NCI-H1417 (cell line): Measurements from ENCODE around the gene KMO.

ENCODE experiments used
- DNase-seq, 3 experiments: peaks; one replicate each; lab custom pipeline; 2025; lab: John Stamatoyannopoulos, UW

Gene KMO

DNA sequence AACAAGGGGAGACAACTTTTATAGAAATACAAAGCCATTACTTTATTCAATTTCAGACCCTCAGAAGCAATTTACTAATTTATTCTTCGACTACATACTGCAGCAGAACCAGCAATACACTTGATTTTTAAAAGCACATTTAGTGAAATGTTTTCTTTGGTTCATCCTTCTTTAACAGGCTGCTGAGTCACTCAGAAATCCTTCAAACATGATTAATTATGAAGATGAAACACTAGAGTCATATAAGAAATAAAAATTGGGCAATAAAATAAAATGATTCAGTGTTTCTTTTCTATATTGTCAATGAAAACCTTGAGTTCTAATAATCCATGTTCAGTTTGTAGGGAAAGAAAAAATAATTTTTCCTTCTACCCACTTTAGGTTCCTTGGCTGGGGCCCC lies 61.0 kb downstream of the KMO start:
- DNase-seq, result no peak

DNA sequence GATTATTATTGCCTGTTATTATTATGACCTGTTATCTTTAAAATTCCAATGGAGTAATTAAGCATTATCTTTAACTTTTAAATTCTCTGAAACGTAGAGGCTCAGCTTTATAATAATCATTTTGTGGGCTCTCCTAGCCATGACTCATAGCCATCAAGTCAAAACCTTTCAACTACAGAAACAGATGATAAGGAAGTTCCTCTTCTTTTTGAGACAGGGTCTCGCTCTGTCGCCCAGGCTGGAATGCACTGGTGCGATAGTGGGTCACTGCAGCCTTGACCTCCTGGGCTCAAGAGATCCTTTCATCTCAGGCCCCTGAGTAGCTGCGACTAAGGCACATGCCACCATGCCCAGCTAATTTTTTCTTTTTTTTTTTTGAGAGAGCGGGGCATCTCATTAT lies 64.5 kb downstream of the KMO start:
- no peak for DNase-seq

DNA sequence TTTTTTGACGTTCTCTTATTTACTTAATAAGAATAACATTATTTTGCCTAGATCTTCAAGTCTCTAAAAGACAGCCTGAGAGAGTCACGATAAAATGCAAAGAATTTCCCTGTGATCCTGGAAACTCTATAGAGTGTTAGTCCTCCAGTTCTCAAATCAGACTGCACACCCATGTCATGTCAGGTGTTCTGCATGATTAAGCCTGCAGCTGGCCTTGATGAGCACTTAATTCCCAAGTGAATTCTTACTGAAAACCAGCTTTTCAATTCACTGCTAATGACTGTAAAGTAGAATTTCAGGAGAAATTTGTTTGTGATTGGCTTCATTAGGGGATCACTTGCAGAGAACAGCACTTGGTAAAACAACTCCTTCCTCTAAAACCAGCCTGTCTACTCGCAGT lies 66.1 kb downstream of the KMO start:
- DNase-seq, result peak in 1 of 3 experiments; percentile 36

DNA sequence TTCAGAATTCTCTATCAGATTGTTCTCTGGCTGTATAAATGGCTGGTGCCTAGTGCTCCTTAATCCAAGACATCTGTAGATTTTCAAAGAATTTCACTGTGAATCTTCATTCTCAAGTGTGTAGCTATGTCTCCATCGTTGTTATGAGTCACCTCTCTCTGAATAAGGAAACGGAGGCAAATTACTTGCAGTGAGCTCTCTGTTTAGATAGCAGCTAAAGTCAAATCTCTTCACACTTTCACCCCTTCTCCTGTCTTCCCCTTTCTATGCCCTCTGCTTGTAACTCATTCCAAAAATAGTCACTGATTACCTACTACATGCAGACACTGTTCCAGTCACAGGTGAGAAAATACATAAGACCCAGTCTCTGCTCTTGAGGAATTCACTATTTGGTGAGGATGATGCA lies 68.3 kb downstream of the KMO start:
- no peak for DNase-seq

DNA sequence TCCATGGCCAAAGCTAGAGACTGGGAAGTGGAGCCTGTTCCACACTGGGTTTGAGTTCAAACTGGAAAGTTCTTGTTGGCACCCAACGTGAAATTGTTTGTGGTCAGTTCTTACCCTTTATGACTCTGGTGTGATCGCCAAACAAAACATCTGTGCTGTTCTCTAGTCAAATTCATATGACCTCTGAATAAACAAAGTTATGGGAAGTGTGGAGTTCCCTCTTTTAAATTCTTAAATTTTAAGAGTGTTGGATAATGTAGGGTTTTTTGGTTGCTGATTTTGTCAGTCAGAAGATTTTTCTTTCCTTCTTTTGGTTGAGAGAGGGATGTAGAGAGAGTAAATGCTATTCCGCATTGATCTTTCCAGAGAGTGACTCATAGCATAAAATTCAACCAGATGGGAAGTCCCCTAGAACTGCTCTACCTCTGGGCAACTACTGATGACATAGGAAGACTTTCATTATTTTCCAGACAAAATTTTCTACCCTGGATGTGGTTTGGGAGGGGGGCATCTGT lies 71.6 kb downstream of the KMO start:
- DNase-seq, result no peak

DNA sequence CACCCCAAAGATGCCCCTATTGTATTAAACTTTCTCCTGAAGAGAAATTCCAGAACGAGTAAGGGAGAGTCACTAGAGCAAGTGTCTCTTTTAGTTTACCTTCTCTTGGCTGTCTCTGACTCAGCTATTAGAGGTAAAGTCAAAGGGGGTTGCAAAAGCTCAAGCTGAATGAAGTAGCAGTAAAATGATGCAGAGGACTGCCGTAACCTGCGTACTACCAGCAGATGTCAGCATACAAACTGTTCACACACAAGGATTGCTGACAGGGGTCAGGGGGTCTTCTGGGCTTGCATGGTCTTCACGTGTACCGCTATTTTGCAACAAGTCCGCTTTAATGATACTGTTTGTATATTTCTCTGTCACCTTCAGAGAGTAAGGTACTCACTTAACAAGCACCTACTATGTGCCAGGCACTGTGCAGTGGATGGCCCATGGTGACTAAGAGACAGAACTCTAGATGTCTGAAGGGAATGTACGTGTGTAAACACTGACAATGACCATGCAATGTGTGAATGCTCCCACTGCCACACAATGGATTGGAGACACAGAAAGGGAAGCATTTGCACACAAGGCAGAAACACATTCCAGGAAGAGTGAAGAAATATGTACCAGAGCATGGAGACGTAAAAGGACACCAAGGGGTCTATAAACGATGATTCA lies 73.1 kb downstream of the KMO start:
- DNase-seq, result peak in 1 of 3 experiments; percentile 14

DNA sequence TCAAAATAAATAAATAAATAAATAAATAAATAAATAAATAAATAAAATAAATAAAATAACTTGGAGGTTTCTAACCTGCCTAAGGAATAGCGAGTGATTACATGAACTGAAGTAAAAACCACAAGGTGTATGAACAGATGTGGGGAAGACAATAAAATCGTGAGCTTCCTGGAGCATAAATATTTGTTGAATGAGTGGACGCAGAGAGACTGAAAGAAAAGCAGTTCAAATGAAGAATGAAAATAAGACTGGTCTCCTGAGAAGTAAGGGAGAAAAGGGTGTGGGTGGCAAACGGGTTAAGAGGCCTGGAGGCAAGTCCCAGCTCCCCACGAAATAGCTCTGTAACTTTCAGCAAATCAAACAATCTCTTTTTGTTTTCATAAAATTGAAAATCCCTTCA lies 74.4 kb downstream of the KMO start:
- DNase-seq, result no peak

DNA sequence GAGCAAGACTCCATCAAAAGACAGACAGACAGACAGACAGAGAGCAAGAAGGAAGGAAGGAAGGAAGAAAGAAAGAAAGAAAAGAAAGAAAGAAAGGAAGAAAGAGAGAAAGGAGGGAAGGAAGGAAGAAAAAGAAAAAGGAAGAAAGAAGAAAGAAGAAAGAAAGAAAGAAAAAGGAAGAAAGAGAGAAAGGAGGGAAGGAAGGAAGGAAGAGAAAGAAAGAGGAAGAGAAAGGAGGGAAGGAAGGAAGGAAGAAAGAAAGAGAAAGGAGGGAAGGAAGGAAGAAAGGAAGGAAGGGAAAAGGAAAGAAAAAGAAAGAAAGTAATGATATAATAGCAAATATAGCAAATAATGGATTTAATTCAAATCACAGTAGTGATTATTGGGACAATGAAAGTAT lies 75.3 kb downstream of the KMO start:
- no peak for DNase-seq

DNA sequence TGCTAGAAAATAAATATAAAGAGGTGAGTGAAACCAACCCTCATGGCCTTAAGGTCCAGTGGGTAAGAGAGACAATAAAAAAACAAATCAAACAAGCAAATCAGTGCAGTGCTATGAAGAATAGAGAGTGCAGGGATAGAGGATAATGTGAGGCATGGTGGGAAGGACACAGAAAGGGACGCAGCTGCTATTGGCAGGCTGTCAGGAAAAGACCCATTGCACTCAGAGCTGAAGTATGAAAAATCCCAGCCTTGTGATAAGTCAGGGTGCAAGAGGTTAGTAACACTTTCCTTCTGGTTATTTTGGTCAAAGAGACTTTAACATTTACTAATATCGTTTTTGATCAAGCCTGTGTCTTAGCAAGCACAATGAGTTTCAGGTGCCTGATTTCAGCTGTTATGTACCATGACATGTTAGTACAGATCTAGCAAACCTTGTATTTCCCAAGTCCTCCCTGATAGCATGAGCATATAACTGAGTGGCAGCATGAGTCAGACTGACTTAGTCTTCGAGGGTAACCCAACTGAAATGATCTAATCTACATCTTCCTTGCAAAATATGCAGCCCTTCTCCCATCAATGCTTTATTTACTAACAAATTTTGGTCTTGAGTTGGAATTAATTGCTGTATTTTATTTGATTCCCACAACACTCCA lies 76.3 kb downstream of the KMO start:
- DNase-seq, result no peak

DNA sequence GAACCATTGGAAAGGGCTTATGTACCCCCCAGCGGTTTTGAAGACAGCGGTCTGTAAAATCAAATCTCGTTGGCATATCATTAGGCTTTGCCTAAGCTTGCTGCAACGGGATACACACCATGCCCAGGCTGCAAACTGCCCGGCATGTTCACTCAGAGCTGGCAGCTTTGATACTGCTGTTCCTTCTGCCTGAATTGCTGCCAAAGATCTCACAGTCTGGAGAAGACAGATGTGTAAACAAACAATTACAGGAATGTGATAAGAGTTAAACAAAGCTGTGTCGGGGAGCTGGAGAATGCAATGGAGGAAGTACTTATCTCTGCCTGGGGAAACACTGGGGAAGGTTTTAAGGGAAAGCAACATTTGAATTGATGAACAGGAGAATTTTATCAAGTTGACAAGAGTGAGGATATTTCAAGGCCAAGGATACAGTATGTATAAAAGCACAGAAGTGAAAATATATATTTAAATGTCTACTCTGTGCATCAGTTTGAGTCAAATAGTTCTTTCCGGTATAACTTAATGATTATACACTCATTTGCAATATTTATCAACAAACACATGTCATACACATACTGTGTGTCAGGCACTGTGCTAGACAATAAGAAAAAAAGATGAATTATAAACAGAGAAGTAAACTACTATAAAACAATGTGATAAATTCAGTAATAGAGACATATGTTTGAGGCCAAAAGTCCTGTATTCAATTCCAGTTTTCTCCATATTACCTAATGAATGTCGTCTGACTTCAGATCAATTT lies 78.1 kb downstream of the KMO start:
- peak in 2 of 3 experiments; percentile 14 to 69 for DNase-seq

DNA sequence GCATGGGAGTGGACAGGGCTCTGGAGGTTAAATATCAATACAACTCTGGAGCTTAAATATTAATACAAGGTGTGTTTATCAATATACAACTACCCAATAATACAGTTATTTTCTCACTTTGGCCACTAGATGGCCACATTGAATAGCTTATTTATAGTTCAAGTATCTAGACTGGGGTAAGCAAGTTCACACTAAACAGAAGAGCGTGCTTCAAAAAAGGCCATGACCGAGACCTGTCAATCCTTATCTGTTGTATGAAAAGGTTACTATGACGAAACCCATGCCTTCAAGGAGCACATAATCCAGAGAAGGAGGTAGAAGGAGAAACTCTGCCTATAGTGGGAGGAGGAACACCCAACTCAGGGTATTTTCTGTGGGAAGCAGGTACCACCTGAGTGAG lies 78.9 kb downstream of the KMO start:
- peak; percentile 18 to 77 (median 42) for DNase-seq

DNA sequence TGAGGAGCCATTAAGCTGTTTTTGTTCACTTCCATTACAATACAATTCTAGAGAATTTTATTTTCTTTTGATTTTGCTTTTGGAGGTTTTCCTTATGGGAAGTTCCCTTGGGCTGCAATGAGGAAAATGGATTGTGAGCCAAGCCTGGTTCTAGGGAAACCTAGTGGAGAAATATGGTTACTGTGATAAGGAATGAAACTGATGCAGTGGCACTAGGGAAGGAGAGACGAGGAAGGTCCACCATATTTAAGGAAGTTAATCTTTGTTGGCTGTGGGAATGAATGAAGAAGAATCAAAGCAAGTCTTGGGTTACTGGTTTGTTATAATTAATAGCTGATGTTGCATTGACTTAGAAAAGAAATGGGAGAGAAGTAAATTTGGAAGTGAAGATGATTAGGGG lies 79.6 kb downstream of the KMO start:
- DNase-seq, result no peak

DNA sequence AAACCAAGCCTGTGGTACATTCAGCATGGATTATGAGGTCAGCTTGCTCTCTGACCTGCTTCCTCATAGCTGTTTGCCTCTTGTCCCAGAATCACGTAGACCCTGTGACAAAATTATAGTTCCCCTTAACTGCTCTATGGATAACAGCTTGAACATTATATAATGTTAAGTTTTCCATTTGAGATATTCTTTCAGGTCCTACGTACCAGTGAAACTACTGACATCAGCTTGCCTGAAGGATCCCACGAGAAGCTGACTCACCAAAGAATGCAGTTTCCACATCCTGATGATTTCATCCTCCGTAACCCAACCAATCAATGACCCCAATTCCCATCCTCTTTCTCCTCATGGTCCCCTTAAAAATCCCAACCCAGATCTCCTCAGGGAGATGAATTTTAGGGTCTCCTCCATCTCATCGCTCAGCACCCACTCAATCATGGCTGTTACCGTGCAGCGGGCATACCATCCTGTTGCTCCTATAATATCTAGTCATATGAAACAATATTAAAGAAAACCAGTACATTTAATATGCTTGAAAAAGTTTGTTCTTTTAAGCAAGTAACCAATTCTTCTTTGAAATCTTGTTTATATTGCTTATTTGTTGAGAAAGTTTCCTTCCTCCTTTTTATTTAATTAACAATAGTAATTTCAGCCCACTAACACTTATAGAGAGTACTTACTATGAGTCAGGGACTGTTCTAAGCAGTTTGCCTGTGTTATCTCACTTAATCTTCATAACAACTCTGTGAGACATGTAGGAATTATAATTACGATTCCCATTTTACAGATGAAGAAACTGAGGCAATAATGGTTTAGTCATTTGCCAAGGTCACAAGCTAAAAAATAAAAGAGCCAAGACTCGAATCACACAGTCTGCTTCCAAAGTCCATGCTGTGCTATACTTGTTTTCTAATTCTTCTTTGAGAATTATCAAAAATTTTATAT lies 80.6 kb downstream of the KMO start:
- DNase-seq, result no peak

DNA sequence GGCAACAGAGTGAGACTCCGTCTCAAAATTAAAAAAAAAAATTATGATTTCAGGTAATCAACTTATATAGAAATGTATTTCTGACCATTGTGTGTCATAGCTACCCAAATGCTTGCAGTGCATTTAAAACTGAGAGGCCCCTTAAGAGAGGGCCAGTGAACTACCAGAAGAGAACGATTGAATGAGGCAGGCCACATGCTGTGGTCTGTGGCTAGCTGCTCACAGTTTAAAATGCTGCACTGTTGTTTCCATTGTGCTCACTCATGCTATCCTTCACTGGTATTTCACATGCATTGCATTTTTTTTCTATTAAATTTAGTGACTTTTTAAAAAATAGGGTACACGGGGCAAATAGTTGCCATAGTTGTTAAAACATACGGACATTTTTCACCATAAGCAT lies 82.0 kb downstream of the KMO start:
- DNase-seq, result no peak

DNA sequence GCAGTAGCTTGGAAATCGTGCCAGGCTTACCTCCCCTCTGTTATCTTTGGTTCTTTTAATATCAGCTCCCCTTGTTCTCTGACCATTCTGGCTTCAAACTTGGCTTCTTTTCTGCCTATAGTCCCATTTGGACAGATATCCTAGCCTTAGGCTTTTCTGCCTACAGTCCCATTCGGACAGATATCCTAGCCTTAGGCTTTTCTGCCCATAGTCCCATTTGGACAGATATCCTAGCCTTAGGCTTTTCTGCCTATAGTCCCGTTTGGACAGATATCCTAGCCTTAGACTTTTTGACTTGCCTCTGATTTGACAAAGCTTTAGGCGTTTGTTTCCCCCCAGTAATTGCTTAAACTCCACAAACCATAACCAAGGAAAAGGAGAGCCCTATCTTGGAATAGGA lies 82.4 kb downstream of the KMO start:
- no peak for DNase-seq

DNA sequence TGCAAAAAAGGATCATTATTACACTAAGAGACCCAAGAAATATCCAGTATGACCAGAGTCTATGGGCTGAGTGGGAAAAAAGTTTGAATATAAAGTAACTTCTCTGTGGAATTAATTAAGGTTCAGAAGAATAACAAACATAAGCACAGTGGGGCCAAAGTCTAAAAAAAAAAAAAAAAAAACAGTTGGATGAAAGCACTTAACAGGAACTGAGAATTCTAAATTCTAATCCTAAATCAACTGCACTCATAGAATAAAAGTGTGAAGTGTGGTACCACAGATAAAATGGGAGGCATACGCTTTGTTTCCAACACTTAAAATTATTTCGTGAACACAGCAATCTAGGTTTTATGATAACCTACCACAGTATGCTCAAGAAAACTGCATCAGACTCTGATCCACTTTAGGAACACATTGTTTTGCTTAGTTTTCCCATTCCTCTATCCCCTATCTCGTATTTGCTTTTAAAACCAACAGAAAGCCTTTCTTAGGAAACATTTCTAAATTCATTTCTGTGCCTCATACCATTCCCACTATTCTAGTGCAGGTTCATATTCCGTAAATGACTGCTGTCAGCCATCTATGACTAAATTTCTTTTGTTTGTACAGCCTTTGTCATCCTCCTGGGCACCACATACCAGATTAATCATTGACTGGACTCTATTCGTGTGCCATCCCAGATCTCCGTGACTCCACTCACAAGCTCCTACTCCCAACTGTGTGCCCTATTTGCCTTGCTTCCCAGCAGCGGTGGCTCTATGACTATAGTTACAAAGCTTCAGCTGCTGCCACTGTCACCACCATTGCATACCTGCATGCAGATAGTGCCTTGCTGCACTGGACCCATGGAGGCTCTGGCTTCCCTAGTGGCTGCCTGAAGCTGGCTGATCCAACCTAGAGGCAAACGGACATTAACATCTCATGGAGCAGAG lies 83.1 kb downstream of the KMO start:
- no peak for DNase-seq

DNA sequence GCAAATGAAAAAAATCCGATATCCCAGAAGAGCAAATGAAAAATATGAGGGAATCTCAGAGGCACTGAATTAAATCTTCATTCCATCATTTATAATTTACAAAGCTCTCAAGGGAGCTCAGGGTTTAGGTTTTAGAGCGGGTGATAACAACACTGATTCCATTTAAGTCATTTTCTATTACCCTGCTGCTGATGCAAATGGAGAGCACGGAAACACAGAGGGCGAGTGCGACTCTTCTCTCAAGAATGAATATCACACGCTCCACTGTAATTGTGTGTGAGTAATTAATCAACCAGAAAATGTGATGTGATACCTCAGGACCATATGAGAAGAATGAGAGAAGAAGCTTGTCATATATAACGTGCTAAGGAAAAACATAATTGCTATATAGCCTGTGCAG lies 85.2 kb downstream of the KMO start:
- no peak for DNase-seq

DNA sequence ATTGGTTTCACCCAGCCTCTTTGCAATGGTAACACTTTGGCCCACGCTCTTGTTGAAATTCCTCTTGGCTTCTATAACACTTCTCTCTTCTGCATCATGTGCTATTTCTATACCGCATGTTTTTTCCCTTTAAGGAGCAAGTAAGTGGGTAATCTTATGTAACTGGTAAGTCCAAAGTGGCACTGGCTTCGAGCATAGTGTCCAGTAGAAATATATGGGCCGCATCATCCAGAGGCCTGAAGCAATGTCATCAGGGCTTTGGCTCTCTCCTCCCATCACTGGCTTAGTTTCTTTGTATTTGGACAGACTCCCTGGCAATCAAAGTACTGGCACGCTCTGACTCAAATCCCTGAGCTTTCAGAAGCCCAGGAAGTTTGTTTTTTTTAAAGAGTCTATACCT lies 90.5 kb downstream of the KMO start:
- no peak for DNase-seq

DNA sequence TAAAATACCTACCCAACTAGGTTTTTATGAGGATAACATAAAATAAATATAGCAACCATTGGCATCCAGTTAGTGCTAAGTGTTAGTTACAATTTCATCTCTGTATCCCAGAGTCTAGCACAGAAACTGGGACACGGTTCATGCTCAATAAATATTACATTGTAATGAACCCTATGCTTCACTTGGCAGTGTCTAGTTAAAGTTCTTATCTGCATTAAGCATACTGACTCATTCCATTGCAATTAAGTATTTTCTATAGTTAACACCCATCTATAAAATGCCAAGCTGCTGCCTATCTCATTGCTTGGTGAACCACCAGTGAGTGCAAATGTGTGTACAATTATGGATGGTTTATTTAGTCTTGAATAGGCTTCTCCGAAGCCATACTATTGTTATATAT lies 92.8 kb downstream of the KMO start:
- no peak for DNase-seq

DNA sequence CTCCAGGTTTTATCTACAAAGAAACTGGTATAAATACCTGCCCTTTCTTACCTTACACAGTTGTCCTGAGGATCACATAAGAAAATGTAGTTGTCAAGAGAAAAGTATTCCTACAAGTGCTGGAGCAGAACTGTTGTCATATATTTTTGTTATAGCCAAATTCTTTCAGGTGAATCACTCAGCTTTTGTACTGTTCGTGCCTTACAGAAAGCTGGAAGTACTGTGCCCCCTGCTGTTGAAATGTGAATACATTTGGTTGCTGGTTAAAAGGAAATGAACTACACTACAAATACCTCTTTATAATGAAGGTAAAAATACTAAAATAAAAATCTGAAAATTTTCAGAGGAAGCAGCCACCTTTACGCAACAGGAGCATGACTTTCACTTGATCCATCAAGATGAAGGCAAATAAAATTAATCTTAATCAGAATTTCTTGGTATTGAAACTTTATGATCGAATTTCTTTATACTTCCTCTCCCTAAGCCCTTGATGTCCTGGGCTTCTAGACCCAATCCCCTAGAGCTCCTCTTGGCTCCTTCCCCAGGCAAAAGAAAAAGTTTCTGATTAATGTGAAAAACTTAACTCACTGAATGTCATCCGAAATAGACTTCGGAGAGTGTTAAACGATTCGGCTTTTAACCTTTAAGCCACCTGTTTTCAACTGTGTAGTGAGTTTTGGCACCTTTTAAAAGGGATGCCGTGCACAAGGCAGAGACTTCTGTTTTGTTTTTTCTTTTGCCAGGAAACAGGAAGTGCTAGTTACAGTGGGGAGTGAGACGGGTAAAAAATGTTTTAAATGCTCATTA lies 95.5 kb downstream of the KMO start:
- DNase-seq, result peak in 2 of 3 experiments; percentile 16 to 55
